Gastroesophageal sphincter (tissue), 2 donors: ENCODE measurements around the gene RNF182.

Experiments used
- EP300 ChIP-seq: sonication (generic); formaldehyde crosslinking; IDR thresholded peaks from one replicate; pipeline ENCODE4 v1.6.1; 2017; ENCODE audit warnings: antibody characterized with exemption, mild to moderate bottlenecking
- POLR2A ChIP-seq, 2 donors: fragments of 450-650 bp; IDR thresholded peaks; one replicate each; pipeline ENCODE4 v1.6.1; 2017; ENCODE audit warnings: antibody characterized with exemption in 2 of 2, mild to moderate bottlenecking in 2 of 2, moderate library complexity in 1 of 2
- POLR2AphosphoS5 ChIP-seq: sonication (generic); formaldehyde crosslinking; IDR thresholded peaks from one replicate; pipeline ENCODE4 v1.6.1; 2017; ENCODE audit warnings: antibody characterized with exemption

- no peak for TF ChIP-seq POLR2A (IDR thresholded peaks at IDR 0.05)
- TF ChIP-seq EP300, result no peak
- TF ChIP-seq POLR2AphosphoS5, result no peak
These were observed 19.2 kb downstream of the RNF182 start for GRCh38 chr6:13943943-13944342.
